H1 (cell line): ENCODE measurements around the gene HELT.
A peak's percentile ranks its signal among the peaks of the same experiment; 100 is the strongest.

Experiments used
- EZH2 ChIP-seq: fragments of 200-600 bp; sonication (generic); IDR thresholded peaks from 2 replicates; pipeline ENCODE4 v1.7.1; 2012; ENCODE audit warnings: low read depth, mild to moderate bottlenecking, moderate library complexity, low read length, inconsistent platforms; ENCODE audit not compliant: severe bottlenecking
- GABPA ChIP-seq: IDR thresholded peaks from 2 replicates; pipeline ENCODE4 v1.6.1; 2011; ENCODE audit warnings: mild to moderate bottlenecking, low read length, moderate library complexity, borderline replicate concordance; ENCODE audit not compliant: insufficient read depth
- POLR2A ChIP-seq, 2 experiments: IDR thresholded peaks; 1 replicate in 1 of 2; 2 replicates in 1 of 2; pipeline ENCODE4 v1.6.1; 2011; ENCODE audit warnings: low read depth in 2 of 2, low read length in 2 of 2, mild to moderate bottlenecking in 2 of 2; ENCODE audit errors: control extremely low read depth in 1 of 2
- POLR2AphosphoS5 ChIP-seq: IDR thresholded peaks from 2 replicates; pipeline ENCODE4 v1.6.1; 2011; ENCODE audit warnings: low read depth, low read length
- SIRT6 ChIP-seq: IDR thresholded peaks from one replicate; pipeline ENCODE4 v1.7.1; 2012; ENCODE audit warnings: low read length, inconsistent platforms
- TAF1 ChIP-seq: IDR thresholded peaks from 2 replicates; pipeline ENCODE4 v1.6.1; 2011; ENCODE audit warnings: mild to moderate bottlenecking, low read depth, low read length
- YY1 ChIP-seq: IDR thresholded peaks from 2 replicates; pipeline ENCODE4 v1.6.1; 2011; ENCODE audit warnings: low read depth, mild to moderate bottlenecking, low read length
- TF ChIP-seq, protein P1 (sequence below), 3 experiments: IDR thresholded peaks; 1 replicate in 2 of 3; 2 replicates in 1 of 3; pipeline versions ENCODE4 v1.5.1 to v1.6.1; 2011; ENCODE audit warnings: low read length in 3 of 3, mild to moderate bottlenecking in 3 of 3, inconsistent platforms in 2 of 3, low read depth in 1 of 3, moderate library complexity in 1 of 3; ENCODE audit not compliant: insufficient read depth in 1 of 3; ENCODE audit errors: control extremely low read depth in 1 of 3
- TF ChIP-seq, protein P2 (sequence below): IDR thresholded peaks from 2 replicates; pipeline ENCODE4 v1.6.1; 2012; ENCODE audit warnings: inconsistent platforms

DNA sequence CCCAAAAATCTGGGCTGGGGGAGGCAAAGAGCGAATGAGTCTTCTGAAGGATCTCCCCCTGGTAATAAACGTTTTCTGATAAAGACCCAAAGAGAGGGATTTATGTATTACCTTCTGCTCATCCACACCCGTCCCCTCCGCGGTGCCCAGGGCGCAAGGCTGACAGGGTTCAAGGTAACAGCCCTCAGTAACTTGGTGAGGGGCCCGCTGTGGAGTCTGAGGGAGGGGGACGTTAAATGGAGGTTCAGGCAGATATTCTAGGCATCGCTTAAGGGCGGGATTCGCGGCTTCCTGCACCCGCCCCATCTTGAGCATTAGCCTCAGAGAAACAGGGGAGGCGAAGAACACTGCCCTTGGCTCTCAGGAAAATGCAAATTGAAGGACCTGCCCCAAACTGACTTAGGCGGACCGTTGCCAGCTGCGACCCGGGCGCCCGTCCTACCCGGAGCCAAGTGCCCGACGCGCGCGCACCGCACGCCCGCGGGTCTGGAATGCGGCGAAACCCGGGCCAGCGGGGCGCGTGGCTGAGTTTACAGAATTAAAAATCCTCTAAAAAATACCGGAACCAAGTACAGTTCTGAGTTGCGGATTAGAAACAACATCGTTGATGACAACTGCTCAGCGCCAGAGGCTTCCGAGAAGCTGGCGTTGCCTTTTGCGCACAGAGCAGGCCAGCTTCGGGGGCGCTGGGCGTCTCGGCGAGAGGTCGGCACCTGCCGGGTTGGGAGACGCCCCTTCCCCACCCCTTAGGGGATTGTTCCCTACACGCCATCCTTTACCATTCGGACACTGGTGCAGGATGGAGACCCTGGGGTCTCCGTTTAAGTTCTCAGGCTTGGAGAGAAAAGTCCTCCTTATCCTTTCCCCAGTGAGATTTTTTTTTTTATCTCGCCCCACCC is 2.8 kb downstream of the HELT start:
- TF ChIP-seq, protein P1, sequence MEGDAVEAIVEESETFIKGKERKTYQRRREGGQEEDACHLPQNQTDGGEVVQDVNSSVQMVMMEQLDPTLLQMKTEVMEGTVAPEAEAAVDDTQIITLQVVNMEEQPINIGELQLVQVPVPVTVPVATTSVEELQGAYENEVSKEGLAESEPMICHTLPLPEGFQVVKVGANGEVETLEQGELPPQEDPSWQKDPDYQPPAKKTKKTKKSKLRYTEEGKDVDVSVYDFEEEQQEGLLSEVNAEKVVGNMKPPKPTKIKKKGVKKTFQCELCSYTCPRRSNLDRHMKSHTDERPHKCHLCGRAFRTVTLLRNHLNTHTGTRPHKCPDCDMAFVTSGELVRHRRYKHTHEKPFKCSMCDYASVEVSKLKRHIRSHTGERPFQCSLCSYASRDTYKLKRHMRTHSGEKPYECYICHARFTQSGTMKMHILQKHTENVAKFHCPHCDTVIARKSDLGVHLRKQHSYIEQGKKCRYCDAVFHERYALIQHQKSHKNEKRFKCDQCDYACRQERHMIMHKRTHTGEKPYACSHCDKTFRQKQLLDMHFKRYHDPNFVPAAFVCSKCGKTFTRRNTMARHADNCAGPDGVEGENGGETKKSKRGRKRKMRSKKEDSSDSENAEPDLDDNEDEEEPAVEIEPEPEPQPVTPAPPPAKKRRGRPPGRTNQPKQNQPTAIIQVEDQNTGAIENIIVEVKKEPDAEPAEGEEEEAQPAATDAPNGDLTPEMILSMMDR (IDR thresholded peaks at IDR 0.05; ENCODE audit: control extremely low read depth in 1 of 3, insufficient read depth in 1 of 3, low read depth in 1 of 3, low read length in 3 of 3): no peak
- TF ChIP-seq YY1: no peak
- no peak for TF ChIP-seq TAF1
- TF ChIP-seq GABPA: no peak
- TF ChIP-seq POLR2AphosphoS5: no peak
- TF ChIP-seq EZH2: peak; percentile 82
- TF ChIP-seq POLR2A (IDR thresholded peaks at IDR 0.05; ENCODE audit: control extremely low read depth in 1 of 2, low read depth in 2 of 2, low read length in 2 of 2): no peak
- TF ChIP-seq SIRT6: no peak
- TF ChIP-seq, protein P2, sequence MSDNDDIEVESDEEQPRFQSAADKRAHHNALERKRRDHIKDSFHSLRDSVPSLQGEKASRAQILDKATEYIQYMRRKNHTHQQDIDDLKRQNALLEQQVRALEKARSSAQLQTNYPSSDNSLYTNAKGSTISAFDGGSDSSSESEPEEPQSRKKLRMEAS: no peak
